ENCODE measurements around the gene PPP1R12B. TPM values are rescaled to one million over a fixed set of nuclear protein-coding genes. Genes with fewer than 3 reads are reported as not detected.
A peak's percentile ranks its signal among the peaks of the same experiment; 100 is the strongest.
"Not testable (repeated sequence)": the region's sequence is repeated elsewhere in the genome, so short reads cannot be mapped to it uniquely, and the experiment has no call there.

Gene PPP1R12B
- total RNA-seq, 1 donor from 2014 or later, result 61.6 TPM

DNA sequence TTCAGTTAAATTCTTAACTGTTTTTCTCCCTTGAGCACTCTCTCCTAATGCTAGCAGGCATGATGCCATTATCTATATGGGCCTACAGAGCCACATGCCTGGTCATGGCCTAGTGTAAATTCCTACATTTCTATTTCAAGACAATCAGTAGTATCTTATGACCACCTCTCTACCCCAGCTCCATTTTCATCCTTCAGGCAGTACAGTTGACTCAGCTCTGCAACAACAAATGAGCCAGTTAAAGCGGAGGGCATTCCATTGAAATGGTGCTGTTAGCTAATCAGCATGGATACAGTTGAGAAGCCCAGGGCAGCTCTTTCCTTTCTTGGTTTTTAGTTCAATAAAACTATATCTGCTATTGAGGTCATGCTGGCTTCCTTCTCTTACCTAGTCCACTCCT, 150.0 kb downstream of the PPP1R12B start:
- H3K27me3 Mint-ChIP-seq (ENCODE audit: low read depth), result no peaks in the 10 kb centered on the region
- TF ChIP-seq CTCF (IDR thresholded peaks at IDR 0.05; ENCODE audit: unreplicated experiment), result no peak
- DNase-seq (ENCODE audit: low spot score in 2 of 2, unreplicated experiment in 2 of 2), result no peak

DNA sequence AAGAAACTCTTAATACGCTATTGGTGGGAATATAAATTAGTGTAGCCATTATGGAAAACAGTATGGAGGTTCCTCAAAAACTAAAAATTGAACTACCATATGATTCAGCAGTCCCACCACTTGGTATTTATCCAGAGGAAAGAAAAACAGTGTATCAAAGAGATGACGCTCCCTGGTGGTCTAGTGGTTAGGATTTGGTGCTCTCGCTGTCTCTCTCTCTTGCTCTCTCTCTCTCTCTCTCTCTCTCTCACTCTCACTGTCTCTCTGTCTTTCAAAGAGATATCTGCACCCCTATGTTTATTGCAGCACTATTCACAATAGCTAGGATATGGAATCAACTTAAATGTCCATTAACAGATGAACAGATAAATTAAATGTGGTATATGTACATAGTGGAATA, 151.5 kb downstream of the PPP1R12B start:
- H3K27ac Mint-ChIP-seq, H3K4me3 Mint-ChIP-seq, H3K4me1 Mint-ChIP-seq: not testable (repeated sequence)

More for the DNA sequence above, 150.0 kb downstream of the PPP1R12B start:
- H3K9me3 Mint-ChIP-seq, result no peaks in the 10 kb centered on the region
- peaks cover 13% of the 10 kb centered on the region for H3K36me3 Mint-ChIP-seq
- no peak overlapping the region for H3K27ac Mint-ChIP-seq
- no peak overlapping the region for H3K4me3 Mint-ChIP-seq
- H3K4me1 Mint-ChIP-seq, result peaks cover 3% of the 10 kb centered on the region

DNA sequence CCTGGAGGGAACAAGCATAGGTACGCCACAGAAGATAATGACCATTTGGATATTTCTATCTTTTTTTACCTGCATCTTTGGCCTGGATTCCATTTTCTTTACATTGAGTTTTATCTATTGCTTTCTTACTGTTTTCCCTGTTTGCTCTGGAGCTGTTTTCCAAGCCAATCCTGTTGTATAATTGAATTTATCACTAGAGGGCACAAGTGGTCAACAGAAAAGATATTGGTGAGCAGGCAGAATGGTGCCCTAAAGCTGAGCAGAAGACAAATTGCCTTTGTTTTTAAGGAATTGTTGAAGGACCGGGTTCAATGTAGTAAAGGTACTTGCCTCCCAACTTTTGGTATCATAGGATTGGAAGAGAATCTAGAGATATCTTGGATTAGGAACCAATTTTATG, 152.8 kb downstream of the PPP1R12B start:
- peak; percentile 17 for TF ChIP-seq CTCF (IDR thresholded peaks at IDR 0.05; ENCODE audit: unreplicated experiment)
- H3K4me3 Mint-ChIP-seq, result no peak overlapping the region
- H3K27me3 Mint-ChIP-seq (ENCODE audit: low read depth), result no peaks in the 10 kb centered on the region
- peaks cover 21% of the 10 kb centered on the region for H3K4me1 Mint-ChIP-seq
- H3K27ac Mint-ChIP-seq, result no peak overlapping the region
- no peaks in the 10 kb centered on the region for H3K9me3 Mint-ChIP-seq
- no peak for DNase-seq (ENCODE audit: low spot score in 2 of 2, unreplicated experiment in 2 of 2)
- peaks cover 5% of the 10 kb centered on the region for H3K36me3 Mint-ChIP-seq

More for the DNA sequence above, 151.5 kb downstream of the PPP1R12B start:
- not testable (repeated sequence) for H3K27me3 Mint-ChIP-seq (ENCODE audit: low read depth); DNase-seq (ENCODE audit: low spot score in 2 of 2, unreplicated experiment in 2 of 2); H3K9me3 Mint-ChIP-seq
- H3K36me3 Mint-ChIP-seq, result peaks cover 13% of the 10 kb centered on the region

DNA sequence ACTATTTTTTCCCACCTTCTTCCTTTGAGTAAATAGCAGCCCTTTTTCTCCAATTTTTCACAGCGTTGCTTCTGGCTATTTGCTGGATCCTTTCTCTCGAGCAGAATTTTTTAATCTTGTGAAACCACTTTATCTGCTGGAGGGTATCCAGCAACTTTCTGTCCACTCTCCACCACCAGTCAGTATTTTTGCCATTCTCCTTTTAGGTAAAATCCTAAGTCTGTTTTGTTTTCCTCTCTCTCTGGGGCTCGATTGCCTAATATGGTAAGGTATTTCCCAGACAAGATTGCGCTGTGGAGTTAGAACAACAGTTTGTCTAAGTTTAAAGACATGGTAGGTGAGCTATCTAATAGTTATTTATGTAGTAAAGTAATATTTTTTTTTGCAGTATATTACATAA, 156.9 kb downstream of the PPP1R12B start:
- peak overlapping the region; percentile 99 for H3K27ac Mint-ChIP-seq
- DNase-seq (ENCODE audit: low spot score in 2 of 2, unreplicated experiment in 2 of 2), result no peak
- no peaks in the 10 kb centered on the region for H3K9me3 Mint-ChIP-seq
- peak overlapping the region; percentile 40 for H3K4me3 Mint-ChIP-seq
- peaks cover 1% of the 10 kb centered on the region for H3K36me3 Mint-ChIP-seq
- H3K27me3 Mint-ChIP-seq (ENCODE audit: low read depth), result no peaks in the 10 kb centered on the region
- H3K4me1 Mint-ChIP-seq, result peaks cover 33% of the 10 kb centered on the region
- no peak for TF ChIP-seq CTCF (IDR thresholded peaks at IDR 0.05; ENCODE audit: unreplicated experiment)

DNA sequence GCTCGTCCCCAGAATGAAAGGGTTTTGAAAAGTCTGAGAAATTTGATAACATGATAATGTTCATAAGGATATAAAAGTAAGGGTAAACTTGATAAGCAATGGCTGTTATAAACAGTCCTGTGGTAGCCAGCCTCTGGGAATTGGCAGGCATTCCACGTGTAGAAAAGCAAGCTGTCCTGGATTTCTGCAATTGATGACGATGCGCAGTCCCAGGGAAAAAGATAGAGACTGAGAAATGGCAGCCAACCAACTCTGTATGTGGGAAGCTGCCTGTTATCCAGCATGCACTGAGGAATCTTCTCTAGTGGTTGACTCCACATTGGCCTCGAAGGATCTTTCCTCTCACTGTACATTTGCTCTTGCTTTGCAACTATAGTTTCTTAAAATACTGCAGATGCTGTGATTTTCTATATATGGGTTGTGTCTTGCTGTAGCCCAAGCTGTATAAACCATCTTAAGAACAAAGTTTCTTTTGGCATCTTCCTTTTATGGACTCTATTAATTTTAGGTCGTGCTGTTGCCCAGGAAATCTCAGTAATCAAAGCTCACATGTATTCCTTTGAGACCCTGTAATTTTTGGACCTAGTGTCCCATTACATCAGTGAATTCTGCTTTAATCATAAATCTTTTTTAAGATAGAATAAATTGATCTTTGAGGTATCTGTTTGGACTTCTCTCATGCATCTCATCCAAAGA, 157.5 kb downstream of the PPP1R12B start:
- H3K27ac Mint-ChIP-seq, result peak overlapping the region; percentile 99
- DNase-seq (ENCODE audit: low spot score in 2 of 2, unreplicated experiment in 2 of 2), result not testable (repeated sequence)

DNA sequence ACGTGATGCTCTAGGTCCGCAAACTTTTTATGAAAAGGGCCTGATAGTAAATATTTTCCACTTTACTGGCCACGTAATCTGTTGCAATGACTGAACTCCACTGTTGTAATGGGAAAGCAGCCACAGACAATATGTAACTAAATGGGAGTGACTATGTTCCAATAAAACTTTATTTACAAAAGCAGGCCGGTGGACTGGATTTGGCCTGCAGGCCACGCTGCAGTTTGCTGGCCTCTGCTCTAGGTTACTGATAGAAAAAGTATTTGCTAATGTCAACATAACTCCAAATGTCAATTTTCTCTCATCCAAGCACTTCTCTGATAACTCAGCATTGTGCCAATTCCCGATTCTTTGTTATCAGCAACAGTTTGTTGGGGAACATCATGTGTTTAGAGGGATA, 160.4 kb downstream of the PPP1R12B start:
- not testable (repeated sequence) for DNase-seq (ENCODE audit: low spot score in 2 of 2, unreplicated experiment in 2 of 2); H3K4me3 Mint-ChIP-seq; H3K36me3 Mint-ChIP-seq; H3K9me3 Mint-ChIP-seq; H3K27me3 Mint-ChIP-seq (ENCODE audit: low read depth)
- peaks cover 28% of the 10 kb centered on the region for H3K4me1 Mint-ChIP-seq
- H3K27ac Mint-ChIP-seq, result peak overlapping the region; percentile 57

More for the DNA sequence above, 157.5 kb downstream of the PPP1R12B start:
- not testable (repeated sequence) for H3K4me3 Mint-ChIP-seq; H3K36me3 Mint-ChIP-seq; H3K27me3 Mint-ChIP-seq (ENCODE audit: low read depth); H3K9me3 Mint-ChIP-seq
- H3K4me1 Mint-ChIP-seq, result peaks cover 33% of the 10 kb centered on the region

GRCh38 chr1:202513875-202514274, 165.4 kb downstream of the PPP1R12B start:
- H3K4me3 Mint-ChIP-seq; DNase-seq (ENCODE audit: low spot score in 2 of 2, unreplicated experiment in 2 of 2); H3K36me3 Mint-ChIP-seq; H3K27me3 Mint-ChIP-seq (ENCODE audit: low read depth); H3K9me3 Mint-ChIP-seq: not testable (repeated sequence)
- H3K27ac Mint-ChIP-seq, result peak overlapping the region; percentile 48
- H3K4me1 Mint-ChIP-seq, result peaks cover 24% of the 10 kb centered on the region

All from mesothelial cell of epicardium (in vitro differentiated cells).